Loucy (cell line): ENCODE results near the gene CORO7.

Experiments used
- H2AFZ ChIP-seq: fragments of 200-600 bp; sonication (generic); 2 replicates; pipeline ENCODE4 v1.6.0; 2016; ENCODE audit warnings: antibody characterized with exemption, mild to moderate bottlenecking, low read length, moderate library complexity
- H3F3A ChIP-seq: fragments of 200-600 bp; 2 replicates; pipeline ENCODE4 v1.6.0; 2016; ENCODE audit warnings: antibody characterized with exemption, low read depth, mild to moderate bottlenecking
- H3K27me3 ChIP-seq: fragments of 200-600 bp; sonication (generic); 2 replicates; pipeline ENCODE4 v1.6.1; 2014; ENCODE audit warnings: low read length, mild to moderate bottlenecking; ENCODE audit not compliant: insufficient read depth, poor library complexity, severe bottlenecking
- H3K36me3 ChIP-seq: fragments of 200-600 bp; sonication (generic); 2 replicates; pipeline ENCODE4 v1.6.1; 2016; ENCODE audit warnings: low read length; ENCODE audit not compliant: insufficient read depth
- H3K4me1 ChIP-seq: fragments of 200-600 bp; sonication (generic); 2 replicates; pipeline ENCODE4 v1.5.1; 2014; ENCODE audit warnings: low read length, mild to moderate bottlenecking; ENCODE audit not compliant: insufficient read depth, poor library complexity, severe bottlenecking
- H3K4me2 ChIP-seq: fragments of 200-600 bp; sonication (generic); 2 replicates; pipeline ENCODE4 v1.6.0; 2014; ENCODE audit warnings: antibody characterized with exemption, low read length, low read depth, mild to moderate bottlenecking; ENCODE audit not compliant: poor library complexity, severe bottlenecking
- H3K4me3 ChIP-seq: fragments of 200-600 bp; sonication (generic); 2 replicates; pipeline ENCODE4 v1.5.1; 2014; ENCODE audit warnings: low read length, mild to moderate bottlenecking, mixed read lengths; ENCODE audit not compliant: poor library complexity, severe bottlenecking
- H3K79me2 ChIP-seq: fragments of 200-600 bp; sonication (generic); 2 replicates; pipeline ENCODE4 v1.6.1; 2014; ENCODE audit warnings: low read length; ENCODE audit not compliant: insufficient read depth
- H3K9ac ChIP-seq: fragments of 200-600 bp; sonication (generic); 2 replicates; pipeline ENCODE4 v1.6.0; 2014; ENCODE audit warnings: mild to moderate bottlenecking, low read depth, low read length, moderate library complexity; ENCODE audit not compliant: poor library complexity, severe bottlenecking
- H3K9me2 ChIP-seq: fragments of 200-600 bp; sonication (generic); replicated peaks from 2 replicates; pipeline ENCODE4 v1.6.1; 2016; ENCODE audit warnings: low read depth, low read length, mixed read lengths
- H3K9me3 ChIP-seq: fragments of 200-600 bp; sonication (generic); 2 replicates; pipeline ENCODE4 v1.6.1; 2014; ENCODE audit warnings: mild to moderate bottlenecking, antibody characterized with exemption, low read length, low read depth; ENCODE audit not compliant: insufficient read depth
- H4K20me1 ChIP-seq: fragments of 200-600 bp; sonication (generic); 2 replicates; pipeline ENCODE4 v1.6.0; 2014; ENCODE audit warnings: antibody characterized with exemption, low read length, mild to moderate bottlenecking; ENCODE audit not compliant: insufficient read depth, poor library complexity, severe bottlenecking
- EZH2phosphoT487 ChIP-seq: fragments of 200-600 bp; IDR thresholded peaks from 2 replicates; pipeline ENCODE4 v1.6.1; 2018; ENCODE audit warnings: antibody characterized with exemption, mild to moderate bottlenecking, moderate library complexity, borderline replicate concordance
- TF ChIP-seq, protein P1 (sequence below): fragments of 200-600 bp; sonication (generic); conservative IDR thresholded peaks from 2 replicates; pipeline ENCODE4 v1.5.1; 2014; ENCODE audit warnings: mild to moderate bottlenecking, antibody characterized with exemption, low read length

The CORO7 gene

DNA sequence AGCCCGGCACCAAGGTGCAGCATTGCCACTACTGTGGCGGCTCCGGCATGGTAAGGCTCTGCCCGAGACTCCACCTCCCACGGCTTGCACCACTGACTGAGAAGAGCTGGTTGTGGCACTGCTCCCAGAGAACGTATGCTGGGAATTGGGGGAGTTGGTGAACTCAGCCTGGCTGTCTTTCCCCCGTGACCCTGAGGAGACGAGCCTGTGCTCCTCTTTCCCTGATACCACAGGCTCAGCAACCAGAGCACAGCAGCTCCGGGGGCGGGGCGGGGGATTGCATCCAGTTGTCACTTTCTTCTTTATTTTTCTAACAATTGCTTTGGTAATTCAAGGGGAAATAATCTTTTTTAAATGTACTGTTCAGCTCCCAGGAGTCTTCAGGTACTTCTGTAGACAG, 26.0 kb upstream of the CORO7 start:
- no peak overlapping the region for H2AFZ ChIP-seq
- H3K9me3 ChIP-seq: no peaks in the 10 kb centered on the region
- H3K36me3 ChIP-seq: peaks cover 10% of the 10 kb centered on the region; the same call in 1 of the 2 replicates
- H3K9me2 ChIP-seq: no peaks in the 10 kb centered on the region
- H3K4me3 ChIP-seq: no peak overlapping the region
- H3K4me1 ChIP-seq: no peaks in the 10 kb centered on the region
- H3K27me3 ChIP-seq: no peaks in the 10 kb centered on the region
- H3K4me2 ChIP-seq: no peak overlapping the region
- no peaks in the 10 kb centered on the region for H3F3A ChIP-seq
- H4K20me1 ChIP-seq: no peaks in the 10 kb centered on the region
- H3K79me2 ChIP-seq: no peaks in the 10 kb centered on the region
- H3K9ac ChIP-seq: no peak overlapping the region
- TF ChIP-seq, protein P1, sequence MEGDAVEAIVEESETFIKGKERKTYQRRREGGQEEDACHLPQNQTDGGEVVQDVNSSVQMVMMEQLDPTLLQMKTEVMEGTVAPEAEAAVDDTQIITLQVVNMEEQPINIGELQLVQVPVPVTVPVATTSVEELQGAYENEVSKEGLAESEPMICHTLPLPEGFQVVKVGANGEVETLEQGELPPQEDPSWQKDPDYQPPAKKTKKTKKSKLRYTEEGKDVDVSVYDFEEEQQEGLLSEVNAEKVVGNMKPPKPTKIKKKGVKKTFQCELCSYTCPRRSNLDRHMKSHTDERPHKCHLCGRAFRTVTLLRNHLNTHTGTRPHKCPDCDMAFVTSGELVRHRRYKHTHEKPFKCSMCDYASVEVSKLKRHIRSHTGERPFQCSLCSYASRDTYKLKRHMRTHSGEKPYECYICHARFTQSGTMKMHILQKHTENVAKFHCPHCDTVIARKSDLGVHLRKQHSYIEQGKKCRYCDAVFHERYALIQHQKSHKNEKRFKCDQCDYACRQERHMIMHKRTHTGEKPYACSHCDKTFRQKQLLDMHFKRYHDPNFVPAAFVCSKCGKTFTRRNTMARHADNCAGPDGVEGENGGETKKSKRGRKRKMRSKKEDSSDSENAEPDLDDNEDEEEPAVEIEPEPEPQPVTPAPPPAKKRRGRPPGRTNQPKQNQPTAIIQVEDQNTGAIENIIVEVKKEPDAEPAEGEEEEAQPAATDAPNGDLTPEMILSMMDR: no peak
- TF ChIP-seq EZH2phosphoT487: no peak

DNA sequence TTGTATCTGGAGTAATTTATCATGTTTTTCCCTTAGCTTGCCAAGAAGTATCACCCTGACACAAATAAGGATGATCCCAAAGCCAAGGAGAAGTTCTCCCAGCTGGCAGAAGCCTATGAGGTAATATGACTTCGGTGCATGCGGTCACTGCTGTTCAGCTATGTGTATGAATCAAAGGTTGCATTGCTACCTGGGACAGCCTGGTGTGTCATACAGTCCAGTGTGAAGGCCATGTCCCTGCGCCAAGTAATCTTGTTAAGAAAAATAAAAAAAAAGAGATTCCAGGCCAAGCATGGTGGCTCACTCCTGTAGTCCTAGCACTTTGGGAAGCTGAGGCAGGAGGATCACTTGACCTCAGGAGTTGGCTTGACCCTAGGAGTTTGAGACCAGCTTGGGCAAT, 21.0 kb upstream of the CORO7 start:
- H3K36me3 ChIP-seq: peaks cover 5% of the 10 kb centered on the region; the same call in 1 of the 2 replicates

DNA sequence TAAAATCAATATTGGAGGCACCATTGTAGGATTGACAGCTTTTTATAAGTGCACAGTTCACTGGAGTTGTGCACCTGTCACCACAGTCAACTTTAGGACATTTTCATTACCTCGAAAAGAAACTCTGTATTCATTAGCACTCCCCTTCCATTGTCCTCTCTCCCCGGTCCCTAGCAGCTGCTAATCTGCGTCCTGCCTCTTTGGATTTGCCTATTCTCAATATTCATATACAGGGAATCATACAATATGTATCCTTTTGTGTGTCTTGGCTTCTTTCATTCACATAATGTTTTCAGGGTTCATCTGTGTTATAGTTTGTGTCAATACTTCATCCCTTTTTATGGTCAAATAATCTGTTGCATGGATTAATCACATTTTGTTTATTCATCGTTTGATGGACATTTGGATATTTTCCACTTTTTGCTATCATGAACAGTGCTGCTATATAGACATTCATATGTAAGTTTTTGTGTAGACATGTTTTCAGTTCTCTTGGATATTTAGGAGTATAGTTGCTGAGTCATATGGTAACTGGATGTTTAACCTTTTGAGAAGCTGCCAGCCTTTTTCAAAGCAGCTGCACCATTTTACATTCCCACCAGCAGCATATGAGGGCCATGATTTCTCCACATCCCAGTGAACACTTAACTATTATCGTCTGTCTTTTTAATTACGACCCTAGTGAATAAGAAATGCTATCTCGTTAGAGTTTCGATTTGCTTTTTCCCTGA, 19.1 kb upstream of the CORO7 start:
- H4K20me1 ChIP-seq: no peaks in the 10 kb centered on the region
- H3K9me3 ChIP-seq: no peaks in the 10 kb centered on the region
- no peaks in the 10 kb centered on the region for H3K4me1 ChIP-seq
- H3K27me3 ChIP-seq: no peaks in the 10 kb centered on the region
- no peaks in the 10 kb centered on the region for H3F3A ChIP-seq
- no peak overlapping the region for H3K9ac ChIP-seq
- no peaks in the 10 kb centered on the region for H3K79me2 ChIP-seq
- H3K36me3 ChIP-seq: no peaks in the 10 kb centered on the region
- H3K9me2 ChIP-seq: no peaks in the 10 kb centered on the region
- H2AFZ ChIP-seq: no peak overlapping the region
- H3K4me3 ChIP-seq: no peak overlapping the region
- TF ChIP-seq, protein P1: no peak
- TF ChIP-seq EZH2phosphoT487: no peak
- no peak overlapping the region for H3K4me2 ChIP-seq

More for the DNA sequence above, 21.0 kb upstream of the CORO7 start:
- Histone ChIP-seq H3K27me3 (no peaks in the 10 kb centered on the region), H2AFZ (no peak overlapping the region), H3K9me3 (no peaks in the 10 kb centered on the region), H3F3A (no peaks in the 10 kb centered on the region), H3K79me2 (no peaks in the 10 kb centered on the region), H3K4me2 (no peak overlapping the region), H3K4me3 (no peak overlapping the region), H4K20me1 (no peaks in the 10 kb centered on the region), H3K9me2 (no peaks in the 10 kb centered on the region), H3K4me1 (no peaks in the 10 kb centered on the region), H3K9ac (no peak overlapping the region)
- no peak for TF ChIP-seq EZH2phosphoT487
- TF ChIP-seq, protein P1: no peak
